ENCODE data around the gene CPVL. TPM values are rescaled to one million over a fixed set of nuclear protein-coding genes. Genes with fewer than 3 reads are reported as not detected.

Gene CPVL
- total RNA-seq, 1 experiment from 2014 or later, result 1.1 TPM

- Histone ChIP-seq H3K27ac (ENCODE audit: low read length) (no peak overlapping the region), H3K27me3 (ENCODE audit: control insufficient read depth, insufficient read depth, low read length) (peaks cover 5% of the 10 kb centered on the region; the same call in 1 of the 2 replicates), H3K4me1 (ENCODE audit: control insufficient read depth, insufficient read depth, low read length) (no peaks in the 10 kb centered on the region), H3K9me3 (ENCODE audit: control insufficient read depth, insufficient read depth, low read depth, low read length) (no peaks in the 10 kb centered on the region), H3K36me3 (ENCODE audit: control insufficient read depth, insufficient read depth, low read length) (no peaks in the 10 kb centered on the region), H3K4me3 (ENCODE audit: low read depth in 2 of 2, low read length in 2 of 2) (no peak overlapping the region)
- CTCF ChIA-PET, result no interaction called here
- ATAC-seq (no peak), DNase-seq (ENCODE audit: low read depth, low spot score) (no peak)
- BruUV-seq (replicated peaks), result no TSS peak
- POLR2A ChIA-PET, result no interaction called here
- TF ChIP-seq SIN3A (IDR thresholded peaks at IDR 0.05; ENCODE audit: borderline replicate concordance, insufficient read depth, low read depth, low read length) (no peak), REST (IDR thresholded peaks at IDR 0.05; ENCODE audit: insufficient read depth in 1 of 2, low read depth in 2 of 2, low read length in 1 of 2) (no peak), POLR2AphosphoS5 (IDR thresholded peaks at IDR 0.05; ENCODE audit: low read depth, low read length) (no peak), TCF7L2 (IDR thresholded peaks at IDR 0.05; ENCODE audit: low read depth, low read length) (no peak)
- TF ChIP-seq, protein P1, sequence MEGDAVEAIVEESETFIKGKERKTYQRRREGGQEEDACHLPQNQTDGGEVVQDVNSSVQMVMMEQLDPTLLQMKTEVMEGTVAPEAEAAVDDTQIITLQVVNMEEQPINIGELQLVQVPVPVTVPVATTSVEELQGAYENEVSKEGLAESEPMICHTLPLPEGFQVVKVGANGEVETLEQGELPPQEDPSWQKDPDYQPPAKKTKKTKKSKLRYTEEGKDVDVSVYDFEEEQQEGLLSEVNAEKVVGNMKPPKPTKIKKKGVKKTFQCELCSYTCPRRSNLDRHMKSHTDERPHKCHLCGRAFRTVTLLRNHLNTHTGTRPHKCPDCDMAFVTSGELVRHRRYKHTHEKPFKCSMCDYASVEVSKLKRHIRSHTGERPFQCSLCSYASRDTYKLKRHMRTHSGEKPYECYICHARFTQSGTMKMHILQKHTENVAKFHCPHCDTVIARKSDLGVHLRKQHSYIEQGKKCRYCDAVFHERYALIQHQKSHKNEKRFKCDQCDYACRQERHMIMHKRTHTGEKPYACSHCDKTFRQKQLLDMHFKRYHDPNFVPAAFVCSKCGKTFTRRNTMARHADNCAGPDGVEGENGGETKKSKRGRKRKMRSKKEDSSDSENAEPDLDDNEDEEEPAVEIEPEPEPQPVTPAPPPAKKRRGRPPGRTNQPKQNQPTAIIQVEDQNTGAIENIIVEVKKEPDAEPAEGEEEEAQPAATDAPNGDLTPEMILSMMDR (IDR thresholded peaks at IDR 0.05), result no peak
- in situ Hi-C loops (cut with HindIII; ENCODE audit: low pct_unique_long_range_greater_than_20kb, low sequenced_read_pairs) (no loop called here), intact Hi-C loops (cut with micrococcal nuclease; ENCODE audit: unreplicated experiment) (no loop called here)
Measured at GRCh38 chr7:29007127-29007526, 139.2 kb downstream of the CPVL start.

- no peak overlapping the region for H3K27ac ChIP-seq (ENCODE audit: low read length)
- TF ChIP-seq SIN3A (IDR thresholded peaks at IDR 0.05; ENCODE audit: borderline replicate concordance, insufficient read depth, low read depth, low read length), result no peak
- no peak for TF ChIP-seq POLR2AphosphoS5 (IDR thresholded peaks at IDR 0.05; ENCODE audit: low read depth, low read length)
- no peak for TF ChIP-seq TCF7L2 (IDR thresholded peaks at IDR 0.05; ENCODE audit: low read depth, low read length)
- TF ChIP-seq REST (IDR thresholded peaks at IDR 0.05; ENCODE audit: insufficient read depth in 1 of 2, low read depth in 2 of 2, low read length in 1 of 2), result no peak
- TF ChIP-seq, protein P1 (IDR thresholded peaks at IDR 0.05), result no peak
- ChIA-PET CTCF (no interaction called here), POLR2A (no interaction called here)
- peaks cover 5% of the 10 kb centered on the region; the same call in 1 of the 2 replicates for H3K27me3 ChIP-seq (ENCODE audit: control insufficient read depth, insufficient read depth, low read length)
- ATAC-seq, result no peak
- H3K4me1 ChIP-seq (ENCODE audit: control insufficient read depth, insufficient read depth, low read length), result no peaks in the 10 kb centered on the region
- DNase-seq (ENCODE audit: low read depth, low spot score), result no peak
- in situ Hi-C loops (cut with HindIII; ENCODE audit: low pct_unique_long_range_greater_than_20kb, low sequenced_read_pairs) (no loop called here), intact Hi-C loops (cut with micrococcal nuclease; ENCODE audit: unreplicated experiment) (no loop called here)
- no peaks in the 10 kb centered on the region for H3K9me3 ChIP-seq (ENCODE audit: control insufficient read depth, insufficient read depth, low read depth, low read length)
- BruUV-seq (replicated peaks), result no TSS peak
- no peaks in the 10 kb centered on the region for H3K36me3 ChIP-seq (ENCODE audit: control insufficient read depth, insufficient read depth, low read length)
- H3K4me3 ChIP-seq (ENCODE audit: low read depth in 2 of 2, low read length in 2 of 2), result no peak overlapping the region
Measured at GRCh38 chr7:29005829-29006228, 140.5 kb downstream of the CPVL start.

Data from Panc1 (cell line).